WTC11 (cell line): ENCODE results near the gene ZNF414. TPM values are rescaled to one million over a fixed set of nuclear protein-coding genes. Genes with fewer than 3 reads are reported as not detected.

Experiments
- ATAC-seq: fragments of 200-7000 bp; cut with Tn5 transposase; 2 replicates; pipeline ENCODE4 v1.10.0; 2021; ENCODE audit warnings: mild to moderate bottlenecking, moderate library complexity
- Bru-seq: library from RNA; stranded (reverse); fragments of 400-500 nt; gene quantifications from one replicate; lab custom pipeline; 2021; lab: Mats Ljungman, UMichigan
- CTCF ChIA-PET: fragments of 300-600 bp; sonication (Branson Sonifier 250); formaldehyde crosslinking; loops from one replicate; lab custom pipeline; 2021; ENCODE audit warnings: antibody characterized with exemption; lab: Charles Lee
- POLR2A ChIA-PET: fragments of 350-600 bp; sonication (Branson Sonifier 250); formaldehyde crosslinking; loops from one replicate; lab custom pipeline; 2021; ENCODE audit warnings: antibody characterized with exemption; lab: Charles Lee
- DNase-seq: peaks from one replicate; pipeline ENCODE4 v3.0.0; 2021; ENCODE audit warnings: low spot score
- H3K27ac Mint-ChIP-seq: 2 replicates; pipeline ENCODE4 v1.8.0; 2021; ENCODE audit warnings: mixed read lengths
- H3K27me3 Mint-ChIP-seq: 2 replicates; pipeline ENCODE4 v1.8.0; 2021; ENCODE audit warnings: low read depth, mild to moderate bottlenecking, moderate library complexity, mixed read lengths
- H3K36me3 Mint-ChIP-seq: 2 replicates; pipeline ENCODE4 v1.8.0; 2021; ENCODE audit warnings: mixed read lengths
- H3K4me1 Mint-ChIP-seq: 2 replicates; pipeline ENCODE4 v1.8.0; 2022; ENCODE audit warnings: mixed read lengths
- H3K4me3 Mint-ChIP-seq: 2 replicates; pipeline ENCODE4 v1.8.0; 2021; ENCODE audit warnings: mild to moderate bottlenecking, moderate library complexity, mixed read lengths
- H3K9me3 Mint-ChIP-seq: 2 replicates; pipeline ENCODE4 v1.8.0; 2021; ENCODE audit warnings: mixed read lengths
- CBFB ChIP-seq: sonication (generic); formaldehyde crosslinking; IDR thresholded peaks from 2 replicates; pipeline ENCODE4 v1.8.1; 2022; ENCODE audit warnings: mild to moderate bottlenecking, low read depth, missing genetic modification reagents
- CTCF ChIP-seq: fragments of 200-600 bp; IDR thresholded peaks from 2 replicates; pipeline ENCODE4 v1.8.0; 2022; ENCODE audit warnings: antibody characterized with exemption
- E2F1 ChIP-seq: sonication (generic); formaldehyde crosslinking; IDR thresholded peaks from 2 replicates; pipeline ENCODE4 v1.8.0; 2022; ENCODE audit warnings: mild to moderate bottlenecking, missing genetic modification reagents
- E2F5 ChIP-seq: sonication (generic); formaldehyde crosslinking; IDR thresholded peaks from 2 replicates; pipeline ENCODE4 v1.8.1; 2022; ENCODE audit warnings: mild to moderate bottlenecking, moderate library complexity, missing genetic modification reagents
- ELF4 ChIP-seq: sonication (generic); formaldehyde crosslinking; IDR thresholded peaks from 2 replicates; pipeline ENCODE4 v1.8.1; 2022; ENCODE audit warnings: low read depth, mild to moderate bottlenecking, moderate library complexity, missing genetic modification reagents
- ETV6 ChIP-seq: sonication (generic); formaldehyde crosslinking; IDR thresholded peaks from 2 replicates; pipeline ENCODE4 v1.8.1; 2022; ENCODE audit warnings: mild to moderate bottlenecking, missing genetic modification reagents
- FOXK1 ChIP-seq: sonication (generic); formaldehyde crosslinking; IDR thresholded peaks from 2 replicates; pipeline ENCODE4 v1.8.0; 2022; ENCODE audit warnings: mild to moderate bottlenecking, moderate library complexity, missing genetic modification reagents
- HMGA2 ChIP-seq: fragments of 250-450 bp; sonication (Bioruptor Pico); IDR thresholded peaks from 2 replicates; pipeline ENCODE4 v1.4.0; 2021; ENCODE audit warnings: mild to moderate bottlenecking, moderate library complexity
- HMGXB4 ChIP-seq: sonication (generic); formaldehyde crosslinking; IDR thresholded peaks from 2 replicates; pipeline ENCODE4 v1.8.1; 2023; ENCODE audit warnings: mild to moderate bottlenecking, moderate library complexity, missing genetic modification reagents
- JUN ChIP-seq: sonication (generic); formaldehyde crosslinking; IDR thresholded peaks from 2 replicates; pipeline ENCODE4 v1.8.0; 2023; ENCODE audit warnings: mild to moderate bottlenecking, missing genetic modification reagents
- KAT7 ChIP-seq: sonication (generic); formaldehyde crosslinking; IDR thresholded peaks from 2 replicates; pipeline ENCODE4 v1.8.1; 2023; ENCODE audit warnings: missing genetic modification reagents, mild to moderate bottlenecking, borderline replicate concordance
- MLX ChIP-seq: sonication (generic); formaldehyde crosslinking; IDR thresholded peaks from 2 replicates; pipeline ENCODE4 v1.8.1; 2023; ENCODE audit warnings: mild to moderate bottlenecking, missing genetic modification reagents, moderate library complexity
- MYBL2 ChIP-seq: sonication (generic); formaldehyde crosslinking; IDR thresholded peaks from 2 replicates; pipeline ENCODE4 v1.8.1; 2023; ENCODE audit warnings: mild to moderate bottlenecking, moderate library complexity, missing genetic modification reagents
- NR2C2 ChIP-seq: sonication (generic); formaldehyde crosslinking; IDR thresholded peaks from 2 replicates; pipeline ENCODE4 v1.8.0; 2022; ENCODE audit warnings: mild to moderate bottlenecking, missing genetic modification reagents
- RORB ChIP-seq: fragments of 250-450 bp; sonication (Bioruptor Pico); IDR thresholded peaks from 2 replicates; pipeline ENCODE4 v1.9.0; 2021; ENCODE audit warnings: mild to moderate bottlenecking
- SMAD3 ChIP-seq: sonication (generic); formaldehyde crosslinking; IDR thresholded peaks from 2 replicates; pipeline ENCODE4 v1.8.0; 2022; ENCODE audit warnings: missing genetic modification reagents, mild to moderate bottlenecking, borderline replicate concordance
- SP1 ChIP-seq: sonication (generic); formaldehyde crosslinking; conservative IDR thresholded peaks from 2 replicates; pipeline ENCODE4 v1.8.1; 2022; ENCODE audit warnings: missing genetic modification reagents
- TCF7 ChIP-seq: sonication (generic); formaldehyde crosslinking; IDR thresholded peaks from 2 replicates; pipeline ENCODE4 v1.8.0; 2022; ENCODE audit warnings: mild to moderate bottlenecking, low read depth, missing genetic modification reagents, moderate library complexity
- ZBTB43 ChIP-seq: sonication (generic); formaldehyde crosslinking; IDR thresholded peaks from 2 replicates; pipeline ENCODE4 v1.8.1; 2023; ENCODE audit warnings: mild to moderate bottlenecking, missing genetic modification reagents
- ZNF121 ChIP-seq: sonication (generic); formaldehyde crosslinking; IDR thresholded peaks from 2 replicates; pipeline ENCODE4 v1.8.0; 2023; ENCODE audit warnings: missing genetic modification reagents
- ZNF532 ChIP-seq: fragments of 250-450 bp; sonication (Bioruptor Pico); IDR thresholded peaks from 2 replicates; pipeline ENCODE4 v1.9.0; 2021; ENCODE audit warnings: mild to moderate bottlenecking, borderline replicate concordance
- long read RNA-seq, 3 experiments: library from RNA in 1 of 3; library from capped mRNA in 1 of 3; library from polyadenylated mRNA in 1 of 3; unstranded in 2 of 3; stranded (forward) in 1 of 3; transcript quantifications; one replicate each; pipeline ENCODE4 v2.0.0, GENCODE V29; 2021
- total RNA-seq: library from RNA; stranded (reverse); gene quantifications from 3 replicates; pipeline ENCODE4 v1.2.3, GENCODE V29; 2021

ZNF414 gene
- total RNA-seq (38.2 to 47.4 TPM (median 46.1 TPM) in 3 replicates), Bru-seq, nascent RNA (percentile 53 among the genes with signal in this experiment)
- long read RNA-seq, experiment 1, transcript ZNF414-202 (8 exons, 2,300 nt): major isoform, 60 of 106 reads
- long read RNA-seq, experiment 1, transcript ZNF414-201 (6 exons, 1,178 nt): minor isoform, 15 of 106 reads
- long read RNA-seq, experiment 1, partial matches to known transcripts: 18 of 106 reads
- long read RNA-seq, experiment 1, other reads (novel, unspliced or antisense): 10 of 106 reads
- long read RNA-seq, experiment 2, transcript ZNF414-202 (8 exons, 2,300 nt): major isoform, 12 of 33 reads
- long read RNA-seq, experiment 2, partial matches to known transcripts: 10 of 33 reads
- long read RNA-seq, experiment 2, other reads (novel, unspliced or antisense): 5 of 33 reads
- long read RNA-seq, experiment 3: 0 reads

- Mint-ChIP-seq H3K36me3 (peaks cover 4% of the 10 kb centered on the region; the same call in 1 of the 2 replicates), H3K4me1 (peaks cover 16% of the 10 kb centered on the region), H3K4me3 (peak within 1 kb of the TSS; percentile 86), H3K9me3 (no peaks in the 10 kb centered on the region), H3K27ac (peak within 1 kb of the TSS; percentile 100), H3K27me3 (peaks cover 6% of the 10 kb centered on the region; the same call in 1 of the 2 replicates)
- peak; percentile 87 for ATAC-seq
- DNase-seq: peak; percentile 100
- CTCF ChIA-PET: interaction anchor here (0.5 to 2.9 kb wide), 27 partner anchors 9 to 1254 kb away, joined by 3 to 75 read pairs (median 4); partner anchors contain the start of genes MARCHF2, MYO1F and RAB11B
- POLR2A ChIA-PET: interaction anchor here (0.6 to 2.3 kb wide), 17 partner anchors 8 to 179 kb away, joined by 3 to 28 read pairs (median 3); partner anchors contain the start of genes HNRNPM and RAB11B
- no peak for TF ChIP-seq HMGXB4 (CRISPR knock-in tag)
- no peak for TF ChIP-seq CTCF
- TF ChIP-seq ELF4 (CRISPR knock-in tag): no peak
- TF ChIP-seq KAT7 (CRISPR knock-in tag): no peak
- peak; percentile 38; the same call in 1 of the 2 replicates for TF ChIP-seq JUN (CRISPR knock-in tag)
- no peak for TF ChIP-seq SMAD3
- TF ChIP-seq MLX (CRISPR knock-in tag): no peak
- TF ChIP-seq E2F5 (CRISPR knock-in tag): 0 out of 2 replicates have a peak, but pooled peaks have one; percentile 31
- TF ChIP-seq TCF7: no peak
- TF ChIP-seq MYBL2 (CRISPR knock-in tag): 0 out of 2 replicates have a peak, but pooled peaks have one; percentile 40
- 0 out of 2 replicates have a peak, but pooled peaks have one; percentile 52 for TF ChIP-seq CBFB (CRISPR knock-in tag)
- no peak for TF ChIP-seq HMGA2 (CRISPR knock-in tag)
- TF ChIP-seq E2F1 (CRISPR knock-in tag): 0 out of 2 replicates have a peak, but pooled peaks have one; percentile 41
- TF ChIP-seq ZNF121 (CRISPR knock-in tag): no peak
- TF ChIP-seq ZBTB43 (CRISPR knock-in tag): no peak
- no peak for TF ChIP-seq RORB (CRISPR knock-in tag)
- no peak for TF ChIP-seq ZNF532 (CRISPR knock-in tag)
- TF ChIP-seq NR2C2 (CRISPR knock-in tag): no peak
- TF ChIP-seq ETV6 (CRISPR knock-in tag): peak; percentile 74
- TF ChIP-seq SP1 (CRISPR knock-in tag): peak; percentile 81; the same call in 1 of the 2 replicates
- TF ChIP-seq FOXK1 (CRISPR knock-in tag): peak; percentile 63; the same call in 1 of the 2 replicates
Observed at GRCh38 chr19:8513687-8514504, at the start of gene ZNF414. ZNF414 (minus strand) TSS chr19:8514167; CDS start chr19:8514046, 121 bp downstream.
